Large intestine (tissue), 3 donors: ENCODE results near the gene CUTA. TPM values are rescaled to one million over a fixed set of nuclear protein-coding genes. Genes with fewer than 3 reads are reported as not detected.

Source experiments
- DNase-seq, 2 donors: peaks; one replicate each; pipeline versions ENCODE4 v3.0.0 to v3.0.0-alpha.2; 2013
- H3K27ac ChIP-seq: one replicate; pipeline ENCODE4 v1.5.1; 2013; ENCODE audit warnings: low read length
- H3K27me3 ChIP-seq: 2 replicates; pipeline ENCODE4 v1.6.1; 2013; ENCODE audit warnings: low read length; ENCODE audit not compliant: control insufficient read depth, insufficient read depth
- H3K36me3 ChIP-seq: 2 replicates; pipeline ENCODE4 v1.6.1; 2013; ENCODE audit warnings: low read length; ENCODE audit not compliant: control insufficient read depth, insufficient read depth
- H3K4me1 ChIP-seq: one replicate; pipeline ENCODE4 v1.6.1; 2013; ENCODE audit warnings: low read length; ENCODE audit not compliant: control insufficient read depth, insufficient read depth
- H3K4me3 ChIP-seq: one replicate; pipeline ENCODE4 v1.5.1; 2013; ENCODE audit warnings: low read length
- H3K9me3 ChIP-seq: one replicate; pipeline ENCODE4 v1.6.1; 2013; ENCODE audit warnings: mild to moderate bottlenecking, low read depth, low read length, moderate library complexity; ENCODE audit not compliant: control insufficient read depth
- WGBS: methylation state at CpG from one replicate; pipeline ENCODE4 v1.1.5; 2013; ENCODE audit warnings: low lambda C conversion rate; ENCODE audit not compliant: insufficient coverage; 5-methylcytosine and 5-hydroxymethylcytosine counted together
- polyA plus RNA-seq: library from polyadenylated mRNA; unstranded; fragments of 120-200 nt; gene quantifications from one replicate; pipeline ENCODE4 v1.2.1, GENCODE V29; 2013

Gene CUTA
- polyA plus RNA-seq, 1 donor = 229 TPM

DNA sequence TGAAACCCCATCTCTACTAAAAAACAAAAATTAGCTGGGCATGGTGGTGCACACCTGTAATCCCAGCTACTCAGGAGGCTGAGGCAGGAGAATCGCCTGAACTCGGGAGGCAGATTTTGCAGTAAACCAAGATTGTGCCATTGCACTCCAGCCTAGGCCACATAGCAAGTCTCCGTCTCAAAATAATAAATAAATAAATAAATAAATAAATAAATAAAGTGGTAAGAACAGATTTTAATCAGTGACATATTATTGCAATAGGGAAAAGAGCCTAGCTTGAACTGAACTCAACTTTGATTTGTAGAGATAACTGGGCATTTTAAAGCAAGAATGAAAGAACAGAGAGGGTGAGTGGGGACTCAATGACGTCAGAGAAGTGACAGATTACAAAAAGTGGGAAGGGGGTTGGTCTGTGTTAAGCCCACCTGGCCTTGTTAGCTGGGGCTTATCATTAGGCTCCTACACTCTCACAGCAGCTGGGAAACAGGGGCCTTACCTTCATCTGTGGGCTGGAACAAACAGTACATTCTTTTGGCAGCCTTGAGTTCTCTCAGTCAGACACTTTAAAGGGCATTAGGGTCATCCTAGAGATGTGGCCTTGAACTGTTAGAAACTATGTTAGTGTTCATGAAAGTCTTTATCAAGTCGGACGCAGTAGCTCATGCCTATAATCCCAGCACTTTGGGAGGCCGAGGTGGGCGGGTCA, 50.7 kb downstream of the CUTA start:
- Histone ChIP-seq H3K4me3 (no peak overlapping the region), H3K36me3 (no peaks in the 10 kb centered on the region), H3K27ac (no peak overlapping the region), H3K9me3 (no peaks in the 10 kb centered on the region), H3K27me3 (no peaks in the 10 kb centered on the region), H3K4me1 (no peaks in the 10 kb centered on the region)
- no peak for DNase-seq
- 50% methylated on average over 1 of the region's 8 CpGs for WGBS

Other genes with a start within 250 kb of the CUTA start
- 5.3 TPM for gene COL11A2, start 225.6 kb downstream of the CUTA start, polyA plus RNA-seq
- gene RXRB, start 217.4 kb downstream of the CUTA start, polyA plus RNA-seq = 45.5 TPM
- 95.2 TPM for gene SLC39A7, start 217.2 kb downstream of the CUTA start, polyA plus RNA-seq
- 35.9 TPM for gene HSD17B8, start 213.5 kb downstream of the CUTA start, polyA plus RNA-seq
- gene RING1, start 209.6 kb downstream of the CUTA start, polyA plus RNA-seq = 43.2 TPM
- gene VPS52, start 146.2 kb downstream of the CUTA start, polyA plus RNA-seq = 59.8 TPM
- gene RPS18, start 146.0 kb downstream of the CUTA start, polyA plus RNA-seq = 5,002 TPM
- 5.7 TPM for gene B3GALT4, start 141.0 kb downstream of the CUTA start, polyA plus RNA-seq
- 37.7 TPM for gene WDR46, start 128.9 kb downstream of the CUTA start, polyA plus RNA-seq
- gene PFDN6, start 128.5 kb downstream of the CUTA start, polyA plus RNA-seq = 80.5 TPM
- gene RGL2, start 119.2 kb downstream of the CUTA start, polyA plus RNA-seq = 73.4 TPM
- 90.9 TPM for gene TAPBP, start 104.0 kb downstream of the CUTA start, polyA plus RNA-seq
- 16.7 TPM for gene ZBTB22, start 100.4 kb downstream of the CUTA start, polyA plus RNA-seq
- gene DAXX, start 95.1 kb downstream of the CUTA start, polyA plus RNA-seq = 33.9 TPM
- 18.4 TPM for gene KIFC1, start 26.3 kb downstream of the CUTA start, polyA plus RNA-seq
- 50.1 TPM for gene PHF1, start 7.1 kb downstream of the CUTA start, polyA plus RNA-seq
- 21.0 TPM for gene SYNGAP1, start 2.0 kb upstream of the CUTA start, polyA plus RNA-seq
- 9.9 TPM for gene ZBTB9, start 36.5 kb upstream of the CUTA start, polyA plus RNA-seq
- gene BAK1, start 162.2 kb upstream of the CUTA start, polyA plus RNA-seq = 16.3 TPM
- gene ITPR3, start 203.2 kb upstream of the CUTA start, polyA plus RNA-seq = 49.6 TPM